T-cell (primary cell): ENCODE measurements around the gene C3orf33. TPM values are rescaled to one million over a fixed set of nuclear protein-coding genes. Genes with fewer than 3 reads are reported as not detected.

Experiments
- ATAC-seq, 4 experiments: fragments of 200-7000 bp in 3 of 4; fragments of 150-1000 bp in 1 of 4; cut with Tn5 transposase; replicated peaks in 1 of 4; 1 replicate in 3 of 4; 2 replicates in 1 of 4; pipeline ENCODE4 v1.10.0; 2021; ENCODE audit warnings: moderate library complexity in 3 of 4, mild to moderate bottlenecking in 2 of 4, moderate number of reproducible peaks in 1 of 4
- CTCF ChIA-PET, 2 donors: fragments of 300-600 bp; sonication (Branson Sonifier 250); formaldehyde crosslinking; loops; one replicate each; lab custom pipeline; 2022; ENCODE audit warnings: antibody characterized with exemption in 2 of 2; lab: Charles Lee
- POLR2A ChIA-PET, 2 donors: fragments of 300-600 bp; sonication (Branson Sonifier 250); formaldehyde crosslinking; loops; one replicate each; lab custom pipeline; 2022; ENCODE audit warnings: antibody characterized with exemption in 2 of 2; lab: Charles Lee
- DNase-seq, 35 experiments: peaks; one replicate each; pipeline versions ENCODE4 v3.0.0 to v3.0.0-alpha.2; 2013 to 2023
- H3K27ac ChIP-seq: one replicate; pipeline ENCODE4 v1.5.1; 2013; ENCODE audit warnings: low read length
- H3K27me3 ChIP-seq, 2 experiments: replicated peaks in 1 of 2; 1 replicate in 1 of 2; 2 replicates in 1 of 2; pipeline versions ENCODE4 v1.6.1 to v1.7.0; 2013; ENCODE audit warnings: low read length in 1 of 2, mixed read lengths in 1 of 2; ENCODE audit not compliant: control insufficient read depth in 2 of 2, insufficient read depth in 2 of 2; ENCODE audit errors: extremely low read depth in 1 of 2
- H3K36me3 ChIP-seq, 2 donors: 1 replicate in 1 of 2; 2 replicates in 1 of 2; pipeline versions ENCODE4 v1.6.1 to v1.7.0; 2013; ENCODE audit warnings: low read length in 1 of 2; ENCODE audit not compliant: control insufficient read depth in 2 of 2, insufficient read depth in 1 of 2; ENCODE audit errors: extremely low read depth in 1 of 2
- H3K4me1 ChIP-seq, 2 experiments: 1 replicate in 1 of 2; 2 replicates in 1 of 2; pipeline versions ENCODE4 v1.6.1 to v1.7.0; 2013; ENCODE audit warnings: low read length in 2 of 2, mixed read lengths in 1 of 2; ENCODE audit not compliant: insufficient read depth in 2 of 2, control insufficient read depth in 1 of 2; ENCODE audit errors: extremely low read depth in 1 of 2
- H3K4me3 ChIP-seq, 2 donors: 1 replicate in 1 of 2; 2 replicates in 1 of 2; pipeline versions ENCODE4 v1.5.1 to v1.7.0; 2013; ENCODE audit warnings: mild to moderate bottlenecking in 2 of 2, low read length in 1 of 2, moderate library complexity in 1 of 2; ENCODE audit not compliant: control insufficient read depth in 1 of 2; ENCODE audit errors: extremely low read depth in 1 of 2
- H3K9me3 ChIP-seq: 2 replicates; pipeline ENCODE4 v1.7.0; 2013
- H3K27ac Mint-ChIP-seq, 2 donors: one replicate each; pipeline ENCODE4 v1.8.0; 2020 to 2021; ENCODE audit warnings: mild to moderate bottlenecking in 2 of 2, mixed read lengths in 2 of 2
- H3K27me3 Mint-ChIP-seq, 2 donors: one replicate each; pipeline ENCODE4 v1.8.0; 2021 to 2022; ENCODE audit warnings: mixed read lengths in 2 of 2
- H3K36me3 Mint-ChIP-seq: one replicate; pipeline ENCODE4 v1.8.0; 2021; ENCODE audit warnings: mixed read lengths
- H3K4me1 Mint-ChIP-seq, 3 donors: one replicate each; pipeline ENCODE4 v1.8.0; 2020 to 2022; ENCODE audit warnings: mixed read lengths in 3 of 3, mild to moderate bottlenecking in 1 of 3
- H3K4me3 Mint-ChIP-seq, 3 donors: one replicate each; pipeline ENCODE4 v1.8.0; 2020 to 2022; ENCODE audit warnings: mild to moderate bottlenecking in 3 of 3, mixed read lengths in 3 of 3, moderate library complexity in 3 of 3
- H3K9me3 Mint-ChIP-seq, 3 donors: one replicate each; pipeline ENCODE4 v1.8.0; 2020 to 2022; ENCODE audit warnings: mixed read lengths in 3 of 3
- WGBS: methylation state at CpG from one replicate; pipeline ENCODE4 v1.1.5; 2013; ENCODE audit warnings: missing lambda C conversion rate; ENCODE audit not compliant: insufficient coverage; 5-methylcytosine and 5-hydroxymethylcytosine counted together
- total RNA-seq, 35 experiments: library from RNA in 6 of 35; stranded (reverse) in 6 of 35; fragments of 120-200 nt in 1 of 35; gene quantifications; one replicate each; pipeline versions ENCODE4 v1.2.1 to v1.2.4 and lab custom pipeline; 2013 to 2026

C3orf33 gene
- total RNA-seq, 5 donors from 2014 or later (not counting 1 experiment from before 2014, with no cell fraction given), result 1.2 to 3.2 (median 2.3) TPM

GRCh38 chr3:155772801-155773200 lies 33.3 kb downstream of the C3orf33 start:
- ATAC-seq (no peak), DNase-seq (no peak)
- H3K27me3 ChIP-seq, result no peaks in the 10 kb centered on the region
- POLR2A ChIA-PET, result no interaction called here
- WGBS, result no CpG with 5 or more reads among the region's 1 CpG
- no peak overlapping the region for H3K4me3 Mint-ChIP-seq
- H3K27ac ChIP-seq, result no peak overlapping the region
- no peaks in the 10 kb centered on the region for H3K9me3 ChIP-seq
- H3K36me3 Mint-ChIP-seq, result peaks cover 60% of the 10 kb centered on the region
- H3K27ac Mint-ChIP-seq, result no peak overlapping the region
- no peak overlapping the region for H3K4me3 ChIP-seq
- no peaks in the 10 kb centered on the region for H3K4me1 ChIP-seq
- H3K4me1 Mint-ChIP-seq, result no peaks in the 10 kb centered on the region
- H3K36me3 ChIP-seq, result peaks cover 4 to 11% of the 10 kb centered on the region in 2 donors
- CTCF ChIA-PET, result interaction anchor here (0.6 to 1.1 kb wide), 3 partner anchors 33 to 1236 kb away, joined by 3 to 6 read pairs (median 4); partner anchors contain the start of gene C3orf33 (in 1 of the 2)
- no peaks in the 10 kb centered on the region for H3K9me3 Mint-ChIP-seq
- H3K27me3 Mint-ChIP-seq, result no peaks in the 10 kb centered on the region

GRCh38 chr3:155771126-155771525 lies 35.0 kb downstream of the C3orf33 start:
- Histone ChIP-seq H3K36me3 (peaks cover 4 to 11% of the 10 kb centered on the region in 2 donors), H3K4me3 (no peak overlapping the region), H3K9me3 (no peaks in the 10 kb centered on the region), H3K27ac (no peak overlapping the region), H3K4me1 (no peaks in the 10 kb centered on the region), H3K27me3 (no peaks in the 10 kb centered on the region)
- peaks cover 57% of the 10 kb centered on the region for H3K36me3 Mint-ChIP-seq
- no peak overlapping the region for H3K4me3 Mint-ChIP-seq
- no peak overlapping the region for H3K27ac Mint-ChIP-seq
- POLR2A ChIA-PET, result no interaction called here
- H3K9me3 Mint-ChIP-seq, result no peaks in the 10 kb centered on the region
- ATAC-seq, result no peak
- no CpG with 5 or more reads among the region's 6 CpGs for WGBS
- H3K27me3 Mint-ChIP-seq, result no peaks in the 10 kb centered on the region
- CTCF ChIA-PET, result no interaction called here
- DNase-seq, result no peak
- H3K4me1 Mint-ChIP-seq, result no peaks in the 10 kb centered on the region

- POLR2A ChIA-PET, result interaction anchor here in 1 of 2 donors (0.7 kb wide), 1 partner anchor 717 kb away, joined by 4 read pairs; no protein-coding TSS in a partner anchor
- DNase-seq, result no peak
- no CpG with 5 or more reads among the region's 1 CpG for WGBS
- peaks cover 44% of the 10 kb centered on the region for H3K36me3 Mint-ChIP-seq
- H3K4me1 ChIP-seq, result no peaks in the 10 kb centered on the region
- CTCF ChIA-PET, result no interaction called here
- ATAC-seq, result no peak
- H3K9me3 ChIP-seq, result no peaks in the 10 kb centered on the region
- H3K4me3 ChIP-seq, result no peak overlapping the region
- no peak overlapping the region for H3K4me3 Mint-ChIP-seq
- H3K27ac Mint-ChIP-seq, result no peak overlapping the region
- no peaks in the 10 kb centered on the region for H3K9me3 Mint-ChIP-seq
- peaks cover 0 to 5% of the 10 kb centered on the region in 2 donors for H3K36me3 ChIP-seq
- H3K27me3 Mint-ChIP-seq, result no peaks in the 10 kb centered on the region
- no peaks in the 10 kb centered on the region for H3K27me3 ChIP-seq
- H3K27ac ChIP-seq, result no peak overlapping the region
- H3K4me1 Mint-ChIP-seq, result no peaks in the 10 kb centered on the region
Observed at GRCh38 chr3:155766206-155766605, 39.9 kb downstream of the C3orf33 start.

DNA sequence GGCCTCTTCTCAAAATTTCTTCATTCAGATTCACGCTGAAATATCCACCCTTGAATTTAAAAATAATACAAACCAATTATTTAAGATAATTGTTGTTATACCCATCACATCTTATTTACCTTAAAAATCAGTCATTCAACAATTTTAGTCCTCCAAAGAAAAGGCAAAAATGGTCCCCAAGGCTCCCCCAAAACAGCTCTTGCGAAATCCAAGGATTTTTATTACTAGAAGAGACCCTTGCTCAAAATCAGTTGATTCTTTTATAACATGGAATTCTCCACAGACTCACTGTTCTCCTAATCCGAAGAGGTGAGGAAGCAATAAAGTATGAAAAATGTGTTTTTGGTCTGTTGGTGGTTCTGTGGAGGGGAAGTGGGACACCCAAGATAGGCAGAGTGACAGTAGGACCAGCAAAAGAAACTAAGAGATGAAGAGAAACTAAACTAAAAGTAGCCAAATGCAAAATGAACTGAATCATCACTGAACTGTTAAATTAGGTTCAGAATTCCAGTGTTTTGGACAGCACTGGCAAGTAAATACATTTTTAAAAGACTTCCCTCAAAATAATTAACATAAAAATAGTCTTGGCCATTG lies 42.1 kb downstream of the C3orf33 start:
- H3K36me3 Mint-ChIP-seq, result peaks cover 30% of the 10 kb centered on the region
- DNase-seq, result no peak
- Histone ChIP-seq H3K4me3 (no peak overlapping the region), H3K9me3 (no peaks in the 10 kb centered on the region), H3K27me3 (no peaks in the 10 kb centered on the region), H3K36me3 (peaks cover 0 to 5% of the 10 kb centered on the region in 2 donors), H3K4me1 (no peaks in the 10 kb centered on the region), H3K27ac (no peak overlapping the region)
- H3K27ac Mint-ChIP-seq, result peak overlapping the region in 1 of 2 donors; percentile 11
- 100% methylated on average over 1 of the region's 3 CpGs for WGBS
- ATAC-seq, result no peak
- H3K9me3 Mint-ChIP-seq, result no peaks in the 10 kb centered on the region
- H3K4me3 Mint-ChIP-seq, result no peak overlapping the region
- ChIA-PET POLR2A (no interaction called here), CTCF (no interaction called here)
- H3K4me1 Mint-ChIP-seq, result no peaks in the 10 kb centered on the region
- H3K27me3 Mint-ChIP-seq, result no peaks in the 10 kb centered on the region

DNA sequence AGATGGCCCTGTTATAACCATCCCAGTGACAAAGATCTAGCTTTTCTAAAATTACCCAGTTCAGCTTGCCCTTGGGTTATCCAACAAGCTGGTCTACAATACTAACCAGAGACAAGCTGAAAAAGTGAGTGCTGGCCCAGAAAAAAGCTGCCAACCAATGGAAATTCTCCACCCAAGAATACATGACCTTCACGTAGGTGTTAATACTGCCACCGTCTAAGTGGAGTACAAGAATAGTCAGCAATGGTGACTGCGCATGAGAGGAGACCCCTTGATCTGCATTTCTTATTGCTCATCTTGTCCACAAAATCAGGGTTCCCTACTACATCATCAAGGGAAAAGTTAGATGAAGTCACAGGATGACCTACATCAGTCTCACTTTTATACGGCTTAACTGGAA lies 45.4 kb downstream of the C3orf33 start:
- Mint-ChIP-seq H3K4me3 (no peak overlapping the region), H3K9me3 (no peaks in the 10 kb centered on the region), H3K4me1 (no peaks in the 10 kb centered on the region), H3K27me3 (no peaks in the 10 kb centered on the region), H3K36me3 (peaks cover 28% of the 10 kb centered on the region), H3K27ac (no peak overlapping the region)
- ATAC-seq (no peak), DNase-seq (no peak)
- no peak overlapping the region for H3K4me3 ChIP-seq
- no peaks in the 10 kb centered on the region for H3K27me3 ChIP-seq
- no CpG with 5 or more reads among the region's 4 CpGs for WGBS
- no peak overlapping the region for H3K27ac ChIP-seq
- H3K4me1 ChIP-seq, result no peaks in the 10 kb centered on the region
- ChIA-PET POLR2A (no interaction called here), CTCF (interaction anchor here in 1 of 2 donors (1.0 kb wide), 1 partner anchor 46 kb away, joined by 3 read pairs; the partner anchor contains the start of gene C3orf33)
- peaks cover 0 to 5% of the 10 kb centered on the region in 2 donors for H3K36me3 ChIP-seq
- H3K9me3 ChIP-seq, result no peaks in the 10 kb centered on the region

GRCh38 chr3:155757577-155757976 lies 48.5 kb downstream of the C3orf33 start:
- Mint-ChIP-seq H3K9me3 (no peaks in the 10 kb centered on the region), H3K27me3 (no peaks in the 10 kb centered on the region), H3K4me1 (no peaks in the 10 kb centered on the region), H3K4me3 (no peak overlapping the region), H3K36me3 (peaks cover 8% of the 10 kb centered on the region), H3K27ac (no peak overlapping the region)
- ChIA-PET POLR2A (no interaction called here), CTCF (interaction anchor here in 1 of 2 donors (0.5 kb wide), 1 partner anchor 62 kb away, joined by 4 read pairs; no protein-coding TSS in a partner anchor)
- Histone ChIP-seq H3K4me1 (no peaks in the 10 kb centered on the region), H3K27ac (no peak overlapping the region), H3K4me3 (no peak overlapping the region), H3K9me3 (no peaks in the 10 kb centered on the region), H3K36me3 (peaks cover 0 to 3% of the 10 kb centered on the region in 2 donors), H3K27me3 (no peaks in the 10 kb centered on the region)
- ATAC-seq, result no peak
- no peak for DNase-seq
- WGBS, result 94% methylated on average over 2 of the region's 7 CpGs
